HG03460 (cell line): ENCODE results near the gene HOXD1.

Source experiments
- ATAC-seq: cut with Tn5 transposase; IDR thresholded peaks from one replicate; pipeline ENCODE4 v1.9.1; 2021; ENCODE audit not compliant: unreplicated experiment

The HOXD1 gene

GRCh38 chr2:176234940-176235339 lies 46.5 kb downstream of the HOXD1 start:
- ATAC-seq, result no peak

GRCh38 chr2:176237456-176237855 lies 49.0 kb downstream of the HOXD1 start:
- ATAC-seq, result no peak

- no peak for ATAC-seq
Observed at GRCh38 chr2:176239031-176239430, 50.6 kb downstream of the HOXD1 start.

- no peak for ATAC-seq
Observed at GRCh38 chr2:176240301-176240700, 51.8 kb downstream of the HOXD1 start.
